ENCODE data around the gene RFNG.

- TF ChIP-seq CTCF (IDR thresholded peaks at IDR 0.05; ENCODE audit: insufficient read depth, low read length, poor library complexity, severe bottlenecking) (no peak), EZH2phosphoT487 (conservative IDR thresholded peaks at IDR 0.05; ENCODE audit: low read length) (no peak)
Observed at GRCh38 chr17:82008941-82009405, 42.6 kb downstream of the RFNG start.

Measured in SU-DHL-6 (cell line).